GOT3 (cell line): ENCODE data around the gene NPSR1.
"Not testable (repeated sequence)": the region's sequence is repeated elsewhere in the genome, so short reads cannot be mapped to it uniquely, and the experiment has no call there.

Experiments used
- DNase-seq: peaks from one replicate; lab custom pipeline; 2025; ENCODE audit warnings: mixed read lengths; lab: John Stamatoyannopoulos, UW

NPSR1 gene

GRCh38 chr7:34869057-34869456 is 211.0 kb downstream of the NPSR1 start:
- DNase-seq = no peak

GRCh38 chr7:34870041-34870440 is 212.0 kb downstream of the NPSR1 start:
- DNase-seq = not testable (repeated sequence)

GRCh38 chr7:34874329-34874728 is 216.3 kb downstream of the NPSR1 start:
- not testable (repeated sequence) for DNase-seq

- no peak for DNase-seq
These were observed 217.5 kb downstream of the NPSR1 start for GRCh38 chr7:34875481-34875880.

GRCh38 chr7:34878944-34879735 is 221.1 kb downstream of the NPSR1 start:
- not testable (repeated sequence) for DNase-seq

- DNase-seq = no peak
These were observed 221.9 kb downstream of the NPSR1 start for GRCh38 chr7:34879871-34880270.

GRCh38 chr7:34883855-34884254 is 225.8 kb downstream of the NPSR1 start:
- not testable (repeated sequence) for DNase-seq

GRCh38 chr7:34886856-34887255 is 228.8 kb downstream of the NPSR1 start:
- DNase-seq = no peak

GRCh38 chr7:34889951-34890350 is 231.9 kb downstream of the NPSR1 start:
- DNase-seq = no peak

- DNase-seq = no peak
These were observed 237.2 kb downstream of the NPSR1 start for GRCh38 chr7:34895202-34895601.
